ENCODE data around the gene TPCN1.

- TF ChIP-seq CTCF (tag by site-specific recombination; IDR thresholded peaks at IDR 0.05) (no peak), SP2 (tag by site-specific recombination; IDR thresholded peaks at IDR 0.05) (no peak), PATZ1 (tag by site-specific recombination; IDR thresholded peaks at IDR 0.05) (no peak), YY1 (tag by site-specific recombination; IDR thresholded peaks at IDR 0.05) (no peak), ZBTB21 (tag by site-specific recombination; IDR thresholded peaks at IDR 0.05) (no peak), ZNF777 (tag by site-specific recombination; IDR thresholded peaks at IDR 0.05; ENCODE audit: borderline replicate concordance) (no peak), ZNF362 (tag by site-specific recombination; IDR thresholded peaks at IDR 0.05) (no peak), REST (tag by site-specific recombination; IDR thresholded peaks at IDR 0.05) (no peak), MYNN (tag by site-specific recombination; IDR thresholded peaks at IDR 0.05; ENCODE audit: borderline replicate concordance) (no peak), ZNF174 (tag by site-specific recombination; IDR thresholded peaks at IDR 0.05) (no peak), KLF9 (tag by site-specific recombination; IDR thresholded peaks at IDR 0.05; ENCODE audit: low read depth) (no peak), ZBTB8A (tag by site-specific recombination; IDR thresholded peaks at IDR 0.05) (no peak), ZNF211 (tag by site-specific recombination; IDR thresholded peaks at IDR 0.05; ENCODE audit: low read depth) (no peak)
Observed at GRCh38 chr12:113240395-113240794, 19.1 kb downstream of the TPCN1 start.

Data from HEK293 (cell line).